ENCODE measurements around the gene CYB561D2.

The CYB561D2 gene

DNA sequence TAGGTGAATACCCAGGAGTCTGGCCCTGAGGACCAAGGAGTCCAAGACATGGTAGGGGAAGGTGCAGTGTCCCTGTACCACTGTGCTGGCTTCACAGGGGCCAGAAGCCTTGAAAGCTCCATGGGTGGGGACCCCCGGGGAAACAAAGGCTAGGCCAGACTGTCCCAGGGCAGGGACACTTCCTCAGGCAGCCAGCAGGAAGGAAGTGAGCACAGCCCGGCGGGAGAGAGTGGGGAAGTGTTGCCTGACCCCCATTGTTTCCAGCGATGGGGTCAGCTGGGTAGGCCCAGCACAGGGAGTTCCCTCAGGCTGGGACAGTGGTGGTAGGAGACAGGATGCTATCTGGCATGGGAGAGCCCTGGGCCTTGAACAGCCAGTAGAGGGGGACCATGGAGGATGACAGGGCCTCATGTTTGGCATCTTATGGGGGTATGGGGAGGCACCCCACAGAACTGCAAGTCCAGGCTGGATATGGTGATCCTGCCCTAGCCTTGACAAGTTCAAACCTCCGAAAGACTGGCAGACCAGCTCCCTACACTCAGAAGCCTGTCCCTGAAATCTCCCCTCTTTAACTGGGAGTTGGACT lies 27.0 kb upstream of the CYB561D2 start:
- no peak for DNase-seq (ENCODE audit: low spot score)

DNA sequence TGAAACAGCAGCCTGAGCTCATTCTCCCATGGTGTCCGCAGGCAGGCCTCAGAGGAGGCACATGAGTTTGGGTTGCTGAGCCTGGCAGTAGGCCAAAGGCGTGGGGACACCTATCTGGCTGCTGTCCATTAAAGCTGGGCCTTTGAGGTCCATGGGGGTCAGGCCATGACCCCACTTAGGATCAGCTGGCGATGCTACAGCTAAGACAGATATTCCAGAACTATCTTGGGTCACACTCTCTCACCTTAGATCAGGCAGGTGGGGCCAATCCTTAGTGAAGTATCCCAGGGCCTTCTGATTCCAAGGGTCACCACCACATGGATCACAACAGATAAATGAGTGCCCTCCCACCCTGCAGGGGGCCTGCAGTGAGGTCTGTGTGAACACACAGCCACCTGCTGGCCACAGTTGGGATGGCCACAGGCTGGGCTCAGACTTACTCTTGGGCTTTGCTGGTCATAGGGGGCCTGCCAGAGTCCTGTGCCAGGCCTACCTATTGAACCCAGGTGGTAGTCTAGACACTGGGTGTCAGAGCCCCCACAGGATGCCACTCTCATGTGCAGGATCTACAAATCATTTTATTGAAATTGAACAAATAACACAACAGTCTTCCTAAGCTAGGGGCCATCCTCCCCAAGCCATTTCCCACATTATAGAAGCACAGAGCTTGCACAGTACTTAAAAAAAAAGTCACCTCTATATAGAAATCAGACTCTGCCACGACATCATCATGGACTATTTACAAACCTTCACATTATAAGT lies 26.1 kb upstream of the CYB561D2 start:
- peak; percentile 72 for DNase-seq (ENCODE audit: low spot score)

DNA sequence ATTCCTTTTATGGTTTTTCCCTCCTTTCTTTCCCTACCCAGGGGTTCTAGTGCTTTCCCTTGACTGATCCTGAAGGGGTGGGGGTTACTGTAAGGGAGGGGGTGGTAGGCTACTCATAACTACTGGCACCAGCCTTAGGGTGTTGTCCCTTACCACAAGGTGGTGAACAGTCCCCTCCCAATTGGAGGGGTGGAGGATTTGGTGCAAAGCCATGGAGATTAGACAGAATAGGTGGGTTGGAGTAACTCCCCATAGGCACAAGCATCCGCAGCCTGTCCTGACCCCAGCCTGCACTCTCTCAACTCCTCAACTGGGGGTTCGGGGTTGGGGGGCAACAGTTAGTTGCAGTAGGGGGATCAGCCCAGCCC lies 25.6 kb upstream of the CYB561D2 start:
- no peak for DNase-seq (ENCODE audit: low spot score)

DNA sequence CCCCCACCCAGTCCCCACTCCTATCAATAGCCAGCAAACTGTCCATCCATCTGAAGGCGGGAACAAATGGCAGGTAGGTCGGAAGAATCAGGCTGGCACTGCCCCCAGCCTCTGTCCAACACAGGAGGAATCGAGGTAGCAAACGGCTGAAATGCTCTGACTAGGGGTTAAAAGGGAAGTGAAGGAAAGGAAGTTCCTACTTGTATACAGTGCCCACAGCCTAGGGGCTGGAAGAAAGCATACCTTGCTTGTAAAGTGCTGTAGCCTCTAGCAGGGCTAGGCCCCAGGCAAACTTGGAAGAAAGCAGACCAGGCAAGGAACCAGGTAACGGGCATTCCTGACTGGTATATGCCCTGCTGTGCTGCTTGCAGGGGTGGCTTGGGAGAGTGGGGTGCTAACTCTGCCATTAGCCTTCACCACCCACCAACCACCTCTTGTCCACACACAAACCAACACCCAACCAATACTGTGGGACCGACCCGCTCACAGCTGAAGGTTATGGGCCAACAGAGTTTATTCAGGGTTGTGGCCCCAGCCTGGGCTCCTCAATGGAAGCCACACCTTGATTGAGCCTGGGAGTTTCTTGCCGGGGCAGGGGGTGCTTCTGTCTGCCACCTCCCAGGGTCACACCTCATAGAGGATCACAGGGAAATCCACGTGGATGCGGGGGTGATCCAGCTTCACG lies 25.0 kb upstream of the CYB561D2 start:
- DNase-seq (ENCODE audit: low spot score) = no peak

DNA sequence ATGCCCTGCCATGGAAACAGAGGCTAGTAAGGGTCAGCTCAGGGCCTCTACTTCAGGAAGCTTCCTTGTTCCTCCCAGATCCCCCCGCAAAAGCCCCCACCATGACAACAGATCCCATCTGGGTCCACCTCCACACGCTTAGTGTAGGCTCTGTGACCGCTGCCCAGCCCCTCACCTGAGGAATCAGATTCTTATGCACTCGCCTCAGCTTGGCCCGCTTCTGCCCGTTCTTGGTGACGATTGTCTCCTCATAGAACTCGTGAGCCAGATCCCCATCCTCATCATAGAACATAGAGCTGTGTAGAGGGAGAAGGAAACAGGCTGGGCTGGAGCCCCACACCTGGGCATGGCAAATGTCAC lies 24.5 kb upstream of the CYB561D2 start:
- DNase-seq (ENCODE audit: low spot score) = no peak

DNA sequence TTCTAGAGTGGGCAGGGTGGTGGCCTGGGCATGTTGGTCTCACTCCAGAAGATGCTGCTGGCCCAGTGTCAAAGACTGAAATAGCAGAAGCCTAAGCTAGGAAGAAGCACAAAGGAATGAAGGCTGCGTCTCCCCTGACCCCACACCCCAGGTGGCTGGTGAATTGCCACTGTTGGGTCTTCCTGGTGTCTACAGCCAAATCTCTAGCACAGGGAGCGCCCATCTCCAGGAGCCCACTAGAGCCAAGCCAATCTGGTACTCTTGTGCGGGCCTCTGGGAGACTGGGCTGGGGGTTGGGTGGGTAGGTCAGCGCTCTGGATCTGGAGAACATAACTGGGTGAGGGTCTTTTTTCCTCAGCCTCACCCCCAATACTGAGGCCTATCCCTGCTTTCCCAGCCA lies 23.5 kb upstream of the CYB561D2 start:
- DNase-seq (ENCODE audit: low spot score) = no peak

DNA sequence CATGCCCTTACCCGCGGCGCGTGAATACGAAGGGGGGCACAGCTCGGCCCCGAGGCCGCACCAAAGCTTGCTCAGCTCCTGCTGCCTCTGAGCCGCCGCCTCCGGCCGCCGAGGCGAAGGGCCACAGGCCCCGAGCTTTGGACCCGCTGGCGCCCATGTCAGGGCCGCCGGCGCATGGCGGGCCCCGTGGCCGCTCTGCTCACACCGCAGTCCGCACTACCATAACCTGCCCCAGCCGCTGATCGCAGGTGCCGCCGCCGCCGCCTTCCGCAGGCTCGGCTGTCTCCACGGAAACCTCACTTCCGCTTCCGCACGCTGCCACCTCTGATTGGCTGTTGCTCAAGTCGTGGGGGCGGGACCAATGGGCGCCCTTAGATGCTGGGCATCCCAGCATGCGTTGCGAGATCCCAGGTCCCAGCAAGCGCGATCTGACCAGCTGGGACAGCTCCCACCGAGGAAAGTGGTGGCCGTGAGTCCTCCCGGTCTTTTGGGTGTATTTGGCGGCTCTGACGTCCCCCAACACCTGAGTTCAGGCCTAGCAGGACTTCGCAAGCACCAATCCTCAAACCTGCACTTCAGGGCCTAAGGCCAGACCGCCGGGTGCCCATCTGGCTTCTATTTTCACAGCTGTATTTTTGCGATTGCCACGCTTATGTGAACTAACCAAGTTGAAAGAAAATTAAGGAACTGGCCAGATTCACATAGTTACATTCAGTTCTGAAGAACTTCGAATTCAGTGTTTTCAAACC lies 22.5 kb upstream of the CYB561D2 start, which contains the start of gene TUSC2:
Gene TUSC2, minus strand, starts transcription at position 281 of the 749 bp plus-strand sequence. Its CDS starts 124 bp downstream, at position 157.
- peak; percentile 98 for DNase-seq (ENCODE audit: low spot score)

DNA sequence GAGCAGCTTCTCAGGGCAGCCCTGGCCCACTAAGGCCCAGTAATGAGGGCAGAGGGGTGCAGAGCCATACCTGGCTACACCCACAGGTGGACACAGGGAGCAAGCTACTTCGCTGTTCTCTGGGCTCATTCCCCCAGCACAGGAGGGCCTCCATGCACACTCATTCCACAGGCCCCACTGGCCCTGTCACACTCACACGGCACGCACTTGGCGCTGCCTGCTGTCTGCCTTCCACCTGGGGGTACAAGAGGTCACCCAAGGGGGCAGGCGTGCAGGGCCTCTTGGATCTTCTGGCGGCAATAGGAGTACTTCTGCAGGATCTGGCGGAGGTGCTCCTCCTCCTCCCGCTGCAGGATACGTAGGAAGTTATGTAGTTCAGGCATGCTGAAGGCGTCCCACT lies 20.3 kb upstream of the CYB561D2 start:
- no peak for DNase-seq (ENCODE audit: low spot score)

DNA sequence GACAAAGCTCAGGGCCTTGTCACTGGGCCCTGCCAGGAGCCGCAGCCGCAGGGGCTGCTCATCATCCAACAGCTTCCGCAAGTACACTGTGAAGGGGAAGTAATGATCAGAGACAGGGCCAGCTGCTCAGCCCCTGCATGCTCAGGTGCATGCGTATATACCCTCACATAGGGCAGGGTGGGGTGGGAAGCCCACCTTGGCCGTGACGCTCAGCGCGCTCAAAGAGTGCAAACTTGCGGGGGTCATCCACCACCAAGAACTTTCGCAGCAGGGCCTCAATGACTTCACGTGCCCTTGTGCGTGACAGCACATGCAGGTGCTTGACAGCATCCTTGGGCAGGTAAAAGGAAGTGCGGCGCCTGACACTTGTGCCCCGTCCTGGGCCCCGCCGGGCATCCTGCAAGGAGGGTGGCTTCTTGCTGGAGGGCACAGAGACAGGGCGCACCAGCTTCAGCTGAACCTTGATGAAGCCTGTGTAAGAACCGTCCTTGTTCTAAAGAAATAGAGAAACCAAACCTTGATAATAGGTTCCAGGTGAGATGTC lies 19.2 kb upstream of the CYB561D2 start:
- DNase-seq (ENCODE audit: low spot score) = no peak

DNA sequence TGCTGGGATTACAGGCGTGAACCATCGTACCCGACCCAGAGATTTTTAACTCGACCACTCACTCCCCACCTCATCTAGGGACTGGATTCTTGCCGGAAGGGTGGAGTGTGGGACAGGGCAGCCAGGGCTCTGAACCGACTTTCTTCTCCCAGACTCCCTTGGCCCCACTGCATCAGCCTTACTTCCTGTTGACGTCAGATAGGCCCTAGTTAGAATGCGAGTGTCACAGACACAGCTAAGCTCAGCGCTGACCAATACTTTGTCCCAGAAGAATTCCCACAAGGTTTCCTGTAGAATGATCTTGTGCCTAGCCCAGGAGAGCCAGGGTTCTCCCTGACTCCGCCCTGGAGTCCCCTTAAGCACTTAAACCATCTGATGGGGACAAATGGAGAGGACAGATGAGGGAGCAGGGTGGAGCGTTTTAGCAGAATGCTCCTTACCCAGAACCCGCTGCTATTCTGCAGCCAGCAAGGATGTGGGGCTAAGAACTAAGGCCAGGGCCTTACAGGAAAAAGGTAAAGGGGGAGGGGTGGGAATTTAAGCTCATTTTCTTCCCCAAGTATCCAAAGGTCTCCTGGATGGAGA lies 16.8 kb upstream of the CYB561D2 start:
- peak; percentile 52 for DNase-seq (ENCODE audit: low spot score)

DNA sequence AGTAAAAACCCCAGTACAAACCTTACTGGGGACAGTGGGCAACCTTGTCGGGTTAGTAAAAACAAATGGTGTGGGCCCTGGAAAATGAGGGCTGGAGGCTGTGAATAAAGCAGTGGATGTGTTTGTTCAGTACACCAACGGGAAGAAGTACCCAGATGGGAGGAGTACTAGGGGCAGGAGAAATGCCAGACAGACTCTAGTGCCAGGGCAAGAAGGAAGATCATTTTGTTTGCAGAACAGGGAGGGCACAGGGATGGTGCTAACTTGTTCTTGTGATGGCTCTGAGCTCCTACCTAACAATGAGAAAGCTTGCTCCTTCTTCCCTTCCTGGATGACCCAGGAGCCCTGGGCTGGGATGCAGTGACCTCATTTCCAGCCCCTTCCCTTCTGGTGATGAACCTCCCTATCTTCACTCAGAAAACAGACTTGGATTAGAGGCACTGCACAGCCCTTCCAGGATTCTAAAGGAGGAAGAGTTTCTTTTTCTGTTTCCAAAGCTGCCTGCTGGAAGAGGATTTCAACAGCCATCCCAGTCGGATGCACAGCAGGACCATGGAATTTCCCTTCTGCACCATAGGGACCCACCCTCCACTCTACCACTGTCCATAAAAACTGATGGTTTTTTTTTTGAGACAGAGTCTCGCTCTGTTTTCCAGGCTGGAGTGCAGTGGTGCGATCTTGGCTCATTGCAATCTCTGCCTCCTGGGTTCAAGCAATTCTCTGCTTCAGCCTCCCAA lies 16.2 kb upstream of the CYB561D2 start:
- no peak for DNase-seq (ENCODE audit: low spot score)

DNA sequence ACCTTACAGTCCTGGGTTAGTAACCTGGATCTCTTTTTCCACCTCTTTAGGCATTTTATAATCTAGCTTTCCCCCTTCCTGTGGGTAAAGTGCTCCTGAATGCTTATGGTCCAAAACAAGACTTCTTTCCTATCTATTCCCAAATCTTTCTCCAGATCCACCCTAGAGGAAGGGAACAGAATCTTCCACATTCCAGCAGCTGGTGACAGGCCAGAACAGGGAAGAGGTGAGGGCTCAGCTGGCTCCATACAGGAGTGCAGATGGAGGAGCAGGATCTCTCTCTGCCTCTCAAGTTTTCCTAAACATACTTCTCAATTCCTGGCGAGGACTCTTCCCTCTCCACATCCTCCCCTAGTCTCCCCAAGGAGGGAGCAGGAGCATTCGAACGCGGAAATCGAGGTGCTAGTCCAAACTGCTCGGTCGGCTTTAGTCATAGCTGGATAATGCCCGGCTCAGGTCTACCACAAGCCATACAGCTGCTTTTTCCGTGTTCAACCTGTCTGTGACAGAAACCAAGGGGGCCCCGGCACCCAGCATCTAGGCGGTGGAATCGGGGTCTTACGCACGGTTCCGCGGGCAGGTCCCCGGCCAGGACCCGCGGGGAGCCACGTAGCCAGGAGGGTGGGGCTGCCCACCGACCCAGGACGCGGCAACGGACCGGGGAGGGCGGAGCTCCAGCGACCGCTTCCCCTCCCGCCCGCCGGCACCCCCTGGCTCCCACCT lies 14.0 kb upstream of the CYB561D2 start:
- peak; percentile 33 for DNase-seq (ENCODE audit: low spot score)

DNA sequence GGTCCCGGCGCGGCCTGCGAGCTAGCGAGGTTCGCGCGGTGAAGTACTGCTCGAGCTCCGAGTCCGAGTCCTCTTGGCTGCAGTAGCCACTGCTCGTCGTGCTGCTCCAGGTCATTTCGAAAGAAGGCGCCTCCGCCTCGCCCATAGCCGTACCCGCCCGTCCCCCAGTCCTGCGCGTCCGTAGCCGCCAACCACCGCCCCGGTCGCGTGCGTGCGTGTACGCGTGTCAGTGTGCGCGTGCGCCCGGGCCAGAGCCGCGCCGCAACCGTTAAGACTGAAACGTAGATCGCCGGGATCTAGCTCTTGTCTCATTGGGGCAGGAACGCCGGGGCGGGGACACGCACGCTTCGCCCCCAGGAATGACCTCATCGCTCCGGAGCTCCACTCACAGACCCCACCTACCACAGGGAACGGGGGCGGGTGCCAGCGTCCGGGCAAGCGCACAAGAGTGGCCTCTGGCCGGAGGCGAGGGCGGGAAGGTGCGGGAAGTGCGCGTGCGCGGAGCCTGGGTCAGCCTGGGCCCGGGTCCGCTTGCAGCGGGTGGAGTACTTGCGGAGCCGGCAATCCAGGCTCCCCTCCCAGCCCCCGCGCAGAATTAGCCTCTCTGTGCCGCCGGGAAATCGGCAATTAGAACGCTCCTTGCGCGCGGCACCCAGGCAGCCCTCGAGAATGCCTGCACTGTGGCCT lies 13.3 kb upstream of the CYB561D2 start:
- DNase-seq (ENCODE audit: low spot score) = peak; percentile 99

DNA sequence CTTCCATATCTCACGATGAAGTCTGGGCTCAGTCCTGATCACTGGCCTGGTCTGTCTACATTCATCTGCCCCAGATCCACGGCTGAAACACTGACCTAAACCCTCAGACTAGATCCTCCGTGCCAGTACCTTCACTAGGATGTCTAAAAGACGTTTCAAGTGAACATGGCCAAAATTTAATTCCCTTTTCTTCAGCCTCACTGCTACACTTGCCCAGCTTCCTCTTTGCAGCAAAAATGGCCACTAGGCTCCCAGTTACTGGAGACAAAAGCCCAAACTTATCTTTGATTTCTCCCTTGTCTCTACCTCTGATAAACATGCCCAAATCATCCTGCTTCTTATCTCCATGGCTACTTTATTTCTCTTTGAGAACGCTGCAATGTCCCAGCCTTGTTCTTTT lies 11.7 kb upstream of the CYB561D2 start:
- no peak for DNase-seq (ENCODE audit: low spot score)

DNA sequence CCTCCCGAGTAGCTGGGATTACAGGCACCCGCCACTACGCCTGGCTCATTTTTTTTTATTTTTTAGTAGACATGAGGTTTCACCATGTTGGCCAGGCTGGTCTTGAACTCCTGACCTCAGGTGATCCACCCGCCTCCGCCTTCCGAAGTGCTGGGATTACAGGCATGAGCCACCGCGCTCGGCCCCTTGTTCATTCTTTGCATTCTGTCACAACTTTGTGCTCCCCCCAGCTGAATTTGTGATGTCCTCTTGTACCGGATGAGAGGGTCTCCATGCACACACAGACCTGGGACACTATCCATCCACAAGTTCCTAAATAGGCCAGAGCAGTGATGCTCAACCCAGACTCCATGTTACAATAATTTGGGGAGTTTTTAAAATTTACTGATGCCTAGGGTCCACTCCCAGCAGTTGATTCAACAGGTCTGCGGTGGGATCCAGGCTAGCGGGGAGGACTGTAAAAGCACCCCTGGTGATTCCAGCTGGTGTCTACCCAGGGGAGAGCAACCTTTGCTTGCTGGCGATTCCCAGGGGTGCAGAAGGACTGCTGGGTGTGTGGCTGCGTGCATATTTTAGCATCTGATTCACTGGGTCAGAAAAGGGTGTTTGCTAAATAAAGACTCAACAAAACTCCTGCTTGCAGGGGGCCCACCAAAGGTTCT lies 11.0 kb upstream of the CYB561D2 start:
- DNase-seq (ENCODE audit: low spot score) = peak; percentile 51

DNA sequence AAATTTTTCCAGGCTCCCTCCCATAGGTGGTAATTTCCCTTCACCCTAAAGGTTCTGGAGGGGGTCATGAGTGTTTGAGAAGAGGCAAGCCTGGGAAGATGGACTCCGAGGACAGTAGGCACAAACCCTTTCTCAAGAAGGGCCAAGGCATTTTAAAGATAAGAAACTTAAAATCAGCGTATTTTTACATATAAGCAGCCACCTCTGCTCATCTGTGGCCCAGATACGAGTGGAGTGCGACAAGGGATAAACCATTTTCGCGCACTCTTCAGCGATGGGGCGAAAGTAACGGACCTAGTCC lies 10.6 kb upstream of the CYB561D2 start:
- no peak for DNase-seq (ENCODE audit: low spot score)

DNA sequence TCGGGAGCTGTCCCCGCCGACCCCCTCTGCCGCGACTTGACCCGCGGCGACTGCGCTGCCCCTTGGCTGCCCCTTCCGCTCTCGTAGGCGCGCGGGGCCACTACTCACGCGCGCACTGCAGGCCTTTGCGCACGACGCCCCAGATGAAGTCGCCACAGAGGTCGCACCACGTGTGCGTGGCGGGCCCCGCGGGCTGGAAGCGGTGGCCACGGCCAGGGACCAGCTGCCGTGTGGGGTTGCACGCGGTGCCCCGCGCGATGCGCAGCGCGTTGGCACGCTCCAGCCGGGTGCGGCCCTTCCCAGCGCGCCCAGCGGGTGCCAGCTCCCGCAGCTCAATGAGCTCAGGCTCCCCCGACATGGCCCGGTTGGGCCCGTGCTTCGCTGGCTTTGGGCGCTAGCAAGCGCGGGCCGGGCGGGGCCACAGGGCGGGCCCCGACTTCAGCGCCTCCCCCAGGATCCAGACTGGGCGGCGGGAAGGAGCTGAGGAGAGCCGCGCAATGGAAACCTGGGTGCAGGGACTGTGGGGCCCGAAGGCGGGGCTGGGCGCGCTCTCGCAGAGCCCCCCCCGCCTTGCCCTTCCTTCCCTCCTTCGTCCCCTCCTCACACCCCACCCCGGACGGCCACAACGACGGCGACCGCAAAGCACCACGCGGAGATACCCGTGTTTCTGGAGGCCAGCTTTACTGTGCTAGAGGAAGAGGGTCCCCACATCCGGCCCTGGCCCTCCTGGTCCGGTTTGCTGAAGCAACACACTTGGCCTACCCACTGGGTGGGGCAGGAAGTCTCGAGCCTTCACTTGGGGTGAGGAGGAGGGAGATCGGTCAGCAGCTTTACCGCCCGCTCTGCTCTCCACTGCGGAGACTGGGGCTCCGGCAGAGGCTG lies 10.0 kb upstream of the CYB561D2 start, which contains the start of gene RASSF1:
Gene RASSF1, minus strand, starts transcription at position 389 of the 882 bp plus-strand sequence. Its CDS starts 31 bp downstream, at position 358.
- peak; percentile 79 for DNase-seq (ENCODE audit: low spot score)

DNA sequence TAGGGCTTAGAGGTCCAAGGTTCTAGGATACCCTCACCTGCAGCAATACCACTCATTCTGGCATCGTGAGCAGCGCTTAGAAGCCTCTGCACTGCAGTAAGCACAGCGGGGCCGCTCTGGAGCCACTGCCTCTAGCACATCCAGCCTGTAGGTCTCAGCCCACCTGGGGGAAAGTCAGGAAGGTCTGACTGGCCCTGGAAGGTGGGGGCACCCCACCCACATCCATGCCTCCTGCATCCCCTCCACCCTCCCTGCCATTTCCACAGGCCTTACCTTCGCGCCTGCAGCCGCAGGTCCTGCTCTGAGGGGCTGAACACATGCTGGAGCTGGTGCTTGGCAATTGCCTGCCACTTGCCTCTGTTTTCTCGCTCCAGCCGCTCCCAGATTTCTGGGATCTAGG lies 9.1 kb upstream of the CYB561D2 start:
- no peak for DNase-seq (ENCODE audit: low spot score)

All from AG08395 (cell line).